Spleen (tissue), 11 donors: ENCODE measurements around the gene ZNF540. TPM values are rescaled to one million over a fixed set of nuclear protein-coding genes. Genes with fewer than 3 reads are reported as not detected.
"Not testable (repeated sequence)": the region's sequence is repeated elsewhere in the genome, so short reads cannot be mapped to it uniquely, and the experiment has no call there.

Experiments
- DNase-seq: peaks from one replicate; pipeline ENCODE4 v3.0.0-alpha.2; 2020
- H3K27ac ChIP-seq, 8 donors: fragments of 200-600 bp; sonication (generic) in 7 of 8; 1 replicate in 4 of 8; 2 replicates in 4 of 8; pipeline versions ENCODE4 v1.5.0 to v1.8.0; 2016 to 2021; ENCODE audit warnings: inconsistent platforms in 4 of 8, mild to moderate bottlenecking in 4 of 8, moderate library complexity in 1 of 8
- H3K27me3 ChIP-seq, 7 donors: fragments of 200-600 bp; sonication (generic) in 6 of 7; replicated peaks in 1 of 7; 1 replicate in 4 of 7; 2 replicates in 3 of 7; pipeline versions ENCODE4 v1.5.0 to v1.8.0; 2016 to 2021; ENCODE audit warnings: inconsistent platforms in 3 of 7, mild to moderate bottlenecking in 1 of 7
- H3K36me3 ChIP-seq, 6 donors: fragments of 200-600 bp; sonication (generic) in 5 of 6; 1 replicate in 4 of 6; 2 replicates in 2 of 6; pipeline versions ENCODE4 v1.5.0 to v1.8.0; 2016 to 2021; ENCODE audit warnings: inconsistent platforms in 2 of 6
- H3K4me1 ChIP-seq, 6 donors: fragments of 200-600 bp; sonication (generic) in 5 of 6; 1 replicate in 3 of 6; 2 replicates in 3 of 6; pipeline versions ENCODE4 v1.5.0 to v1.8.0; 2016 to 2021; ENCODE audit warnings: inconsistent platforms in 3 of 6
- H3K4me3 ChIP-seq, 8 donors: fragments of 200-600 bp; sonication (generic) in 7 of 8; 1 replicate in 4 of 8; 2 replicates in 4 of 8; pipeline versions ENCODE4 v1.5.0 to v1.8.0; 2016 to 2021; ENCODE audit warnings: inconsistent platforms in 4 of 8, mild to moderate bottlenecking in 4 of 8, moderate library complexity in 2 of 8
- H3K9me3 ChIP-seq, 8 donors: fragments of 200-600 bp; sonication (generic) in 7 of 8; 1 replicate in 4 of 8; 2 replicates in 4 of 8; pipeline versions ENCODE4 v1.5.0 to v1.8.0; 2016 to 2021; ENCODE audit warnings: inconsistent platforms in 4 of 8
- CTCF ChIP-seq, 11 experiments: fragments of 200-600 bp in 7 of 11; fragments of 450-650 bp in 4 of 11; sonication (generic) in 4 of 11; IDR thresholded peaks in 8 of 11; conservative IDR thresholded peaks in 3 of 11; 1 replicate in 7 of 11; 2 replicates in 4 of 11; pipeline versions ENCODE4 v1.4.0 to v1.8.0; 2016 to 2021; ENCODE audit warnings: antibody characterized with exemption in 11 of 11, inconsistent platforms in 4 of 11, mild to moderate bottlenecking in 1 of 11
- POLR2A ChIP-seq, 3 donors: fragments of 450-650 bp; IDR thresholded peaks; one replicate each; pipeline ENCODE4 v1.5.1; 2017; ENCODE audit warnings: antibody characterized with exemption in 3 of 3, mild to moderate bottlenecking in 1 of 3
- POLR2AphosphoS5 ChIP-seq, 3 donors: sonication (generic); formaldehyde crosslinking; IDR thresholded peaks; one replicate each; pipeline ENCODE4 v1.5.1; 2017; ENCODE audit warnings: antibody characterized with exemption in 3 of 3
- WGBS, 5 donors: extraction: QIAGEN DNeasy Blood & Tissue Kit in 3 of 5; methylation state at CpG; one replicate each; pipeline versions ENCODE4 v1.1.5 to v1.1.7; 2013 to 2018; 5-methylcytosine and 5-hydroxymethylcytosine counted together
- intact Hi-C: fragments of 100-400 bp; cut with DNase I; formaldehyde crosslinking; loops from one replicate; pipeline ENCODE4 v1.15.0; 2023; ENCODE audit warnings: low total_unique reads
- polyA plus RNA-seq, 3 donors: library from polyadenylated mRNA; stranded (reverse); fragments of 200-250 nt; gene quantifications; one replicate each; pipeline ENCODE4 v1.2.1, GENCODE V29; 2013
- total RNA-seq, 7 donors: library from RNA; depleted of rRNA in 3 of 7; stranded (reverse); fragments of >200 nt in 3 of 7; fragmentation: NEBNext Ultra II Directional in 4 of 7; extraction: Animal tissue kit (Norgen Biotek cat#: 25700) in 4 of 7; gene quantifications; one replicate each; pipeline versions ENCODE4 v1.1.0 to v1.2.1, GENCODE V29; 2016 to 2021
- donor health status: healthy with polysubstance abuse.
- donor health status: DM: no; HTN: no; CAD: no; lungs with moderate emphysema.
- donor health status: DM: no; HTN: no; CAD: no.
- donor health status: Bipolar disorder and iron deficiency.
- donor health status: healthy.
- donor health status: DM: no; HTN: no; CAD: no.
- donor health status: DM: yes; HTN: yes; CAD: no.

ZNF540 gene
- total and polyA plus RNA-seq, 10 donors, result 3.8 to 9.8 (median 5.8) TPM

GRCh38 chr19:37654629-37655300, 60.1 kb downstream of the ZNF540 start:
- H3K27me3 ChIP-seq, result no peaks in the 10 kb centered on the region
- TF ChIP-seq POLR2AphosphoS5 (IDR thresholded peaks at IDR 0.05) (no peak), CTCF (IDR thresholded peaks at IDR 0.05 in 8 of 11, conservative IDR thresholded peaks at IDR 0.05 in 3 of 11) (no peak), POLR2A (IDR thresholded peaks at IDR 0.05) (no peak)
- H3K4me1 ChIP-seq, result peaks cover 10 to 42% (median 26%) of the 10 kb centered on the region in 6 donors
- H3K4me3 ChIP-seq, result peak overlapping the region; percentile 72 to 94 (median 88)
- peaks cover 0 to 17% (median under 1%) of the 10 kb centered on the region in 6 donors for H3K36me3 ChIP-seq
- WGBS, 5 donors, result 0 to 1% (median 1%) methylated on average over 34 to 40 of the region's 40 CpGs
- peak overlapping the region; percentile 85 to 94 (median 91) for H3K27ac ChIP-seq
- intact Hi-C loops, result no loop called here
- H3K9me3 ChIP-seq, result peaks cover 0 to 44% (median 12%) of the 10 kb centered on the region in 8 donors
- DNase-seq, result peak; percentile 81

- H3K27me3 ChIP-seq, result no peaks in the 10 kb centered on the region
- peaks cover 10 to 42% (median 26%) of the 10 kb centered on the region in 6 donors for H3K4me1 ChIP-seq
- intact Hi-C loops, result no loop called here
- TF ChIP-seq POLR2A (IDR thresholded peaks at IDR 0.05), result no peak
- TF ChIP-seq POLR2AphosphoS5 (IDR thresholded peaks at IDR 0.05), result peak; percentile 43 to 77 (median 47)
- peak within 1 kb of the TSS; percentile 72 to 94 (median 88) for H3K4me3 ChIP-seq
- H3K36me3 ChIP-seq, result peaks cover 0 to 12% (median 0%) of the 10 kb centered on the region in 6 donors
- DNase-seq, result peak; percentile 93
- 0 to 2% (median 1%) methylated on average over 8 to 34 of the region's 34 CpGs for WGBS, 5 donors
- peaks cover 0 to 44% (median 10%) of the 10 kb centered on the region in 8 donors for H3K9me3 ChIP-seq
- peak within 1 kb of the TSS; percentile 85 to 94 (median 91) for H3K27ac ChIP-seq
Observed at GRCh38 chr19:37655301-37655688, 60.6 kb downstream of the ZNF540 start, which contains the start of gene ZFP30. ZFP30 (minus strand) TSS chr19:37655465; CDS start chr19:37647822, 7,643 bp downstream.

GRCh38 chr19:37655689-37656371, 61.2 kb downstream of the ZNF540 start:
- DNase-seq, result peak; percentile 93
- Histone ChIP-seq H3K9me3 (peaks cover 0 to 44% (median 8%) of the 10 kb centered on the region in 8 donors), H3K27ac (peak overlapping the region; percentile 85 to 94 (median 91)), H3K27me3 (no peaks in the 10 kb centered on the region), H3K4me3 (peak overlapping the region; percentile 72 to 94 (median 88)), H3K36me3 (peaks cover 0 to 7% (median 0%) of the 10 kb centered on the region in 6 donors), H3K4me1 (peaks cover 10 to 42% (median 26%) of the 10 kb centered on the region in 6 donors)
- TF ChIP-seq POLR2AphosphoS5 (IDR thresholded peaks at IDR 0.05), result peak; percentile 78 to 88 (median 85)
- TF ChIP-seq CTCF (IDR thresholded peaks at IDR 0.05 in 8 of 11, conservative IDR thresholded peaks at IDR 0.05 in 3 of 11), result peak in 1 of 11 experiments; percentile 8
- no peak for TF ChIP-seq POLR2A (IDR thresholded peaks at IDR 0.05)
- intact Hi-C loops, result no loop called here
- 0 to 1% (median 1%) methylated on average over 33 to 57 of the region's 57 CpGs for WGBS, 5 donors

- Histone ChIP-seq H3K9me3 (peaks cover 0 to 48% (median 18%) of the 10 kb centered on the region in 8 donors), H3K4me1 (peaks cover 10 to 42% (median 26%) of the 10 kb centered on the region in 6 donors)
- H3K36me3 ChIP-seq, H3K27ac ChIP-seq, H3K27me3 ChIP-seq, DNase-seq, intact Hi-C loops, H3K4me3 ChIP-seq: not testable (repeated sequence)
- 94 to 98% (median 95%) methylated on average over 8 of the region's 8 CpGs for WGBS, 5 donors
Observed at GRCh38 chr19:37657157-37657556, 62.5 kb downstream of the ZNF540 start.

Other genes starting within 250 kb of the ZNF540 start
- 10 to 100 TPM in 2 of 7 donors, 1 to 10 TPM in 5; 5.6 to 14.9 (median 7.0) TPM for gene ZNF527, start 223.8 kb upstream of the ZNF540 start, total RNA-seq
- gene ZNF527, start 223.8 kb upstream of the ZNF540 start, polyA plus RNA-seq, result 1 to 10 TPM; 2.4 to 4.0 (median 2.5) TPM
- gene ZNF569, start 127.4 kb upstream of the ZNF540 start, total RNA-seq, result 1 to 10 TPM; 5.4 to 7.8 (median 7.0) TPM
- gene ZNF569, start 127.4 kb upstream of the ZNF540 start, polyA plus RNA-seq, result 1 to 10 TPM; 2.7 to 2.9 (median 2.8) TPM
- gene ZNF570, start 125.5 kb upstream of the ZNF540 start, total RNA-seq, result 10 to 100 TPM in 2 of 7 donors, 1 to 10 TPM in 5; 4.4 to 14.7 (median 8.3) TPM
- gene ZNF570, start 125.5 kb upstream of the ZNF540 start, polyA plus RNA-seq, result 1 to 10 TPM; 1.3 to 1.6 (median 1.6) TPM
- gene ZNF793, start 87.9 kb upstream of the ZNF540 start, total RNA-seq, result 1 to 10 TPM; 4.4 to 8.5 (median 7.6) TPM
- gene ZNF793, start 87.9 kb upstream of the ZNF540 start, polyA plus RNA-seq, result 1 to 10 TPM; 2.2 to 2.3 (median 2.3) TPM
- gene ZNF571, start 84 bp upstream of the ZNF540 start, total RNA-seq, result 1 to 10 TPM; 4.7 to 9.4 (median 6.9) TPM
- 1 to 10 TPM; 2.2 to 3.0 (median 2.7) TPM for gene ZNF571, start 84 bp upstream of the ZNF540 start, polyA plus RNA-seq
- gene ZFP30, start 60.6 kb downstream of the ZNF540 start, total RNA-seq, result 10 to 100 TPM in 5 of 7 donors, 1 to 10 TPM in 2; 9.2 to 14.8 (median 13.0) TPM
- gene ZFP30, start 60.6 kb downstream of the ZNF540 start, polyA plus RNA-seq, result 1 to 10 TPM; 2.7 to 3.2 (median 3.0) TPM
- 10 to 100 TPM in 1 of 7 donors, 1 to 10 TPM in 6; 3.4 to 10.3 (median 7.0) TPM for gene ZNF607, start 124.9 kb downstream of the ZNF540 start, total RNA-seq
- 1 to 10 TPM; 2.7 to 3.0 (median 2.8) TPM for gene ZNF607, start 124.9 kb downstream of the ZNF540 start, polyA plus RNA-seq
- gene ZNF573, start 184.7 kb downstream of the ZNF540 start, total RNA-seq, result 10 to 100 TPM in 6 of 7 donors, 1 to 10 TPM in 1; 9.1 to 23.4 (median 20.0) TPM
- 1 to 10 TPM in 2 of 3 donors, under 1 TPM in 1; 0.50 to 2.0 (median 1.3) TPM for gene ZNF573, start 184.7 kb downstream of the ZNF540 start, polyA plus RNA-seq